Measurements from ENCODE around the gene LENEP.

The LENEP gene

GRCh38 chr1:155011004-155011416 is 17.6 kb downstream of the LENEP start:
- no peak for TF ChIP-seq CTCF (IDR thresholded peaks at IDR 0.05; ENCODE audit: control insufficient read depth, insufficient read depth, low read depth, low read length, missing control alignments)
- H3K4me3 ChIP-seq (ENCODE audit: control insufficient read depth, low read depth, low read length), result no peak overlapping the region
- DNase-seq (ENCODE audit: low read depth), result no peak

GRCh38 chr1:155011437-155012025 is 18.1 kb downstream of the LENEP start:
- TF ChIP-seq CTCF (IDR thresholded peaks at IDR 0.05; ENCODE audit: control insufficient read depth, insufficient read depth, low read depth, low read length, missing control alignments), result no peak
- H3K4me3 ChIP-seq (ENCODE audit: control insufficient read depth, low read depth, low read length), result no peak overlapping the region
- no peak for DNase-seq (ENCODE audit: low read depth)

GRCh38 chr1:155012026-155012546 is 18.7 kb downstream of the LENEP start:
- H3K4me3 ChIP-seq (ENCODE audit: control insufficient read depth, low read depth, low read length), result no peak overlapping the region
- no peak for DNase-seq (ENCODE audit: low read depth)
- no peak for TF ChIP-seq CTCF (IDR thresholded peaks at IDR 0.05; ENCODE audit: control insufficient read depth, insufficient read depth, low read depth, low read length, missing control alignments)

GRCh38 chr1:155012776-155013602 is 19.6 kb downstream of the LENEP start:
- DNase-seq (ENCODE audit: low read depth), result no peak
- TF ChIP-seq CTCF (IDR thresholded peaks at IDR 0.05; ENCODE audit: control insufficient read depth, insufficient read depth, low read depth, low read length, missing control alignments), result no peak
- H3K4me3 ChIP-seq (ENCODE audit: control insufficient read depth, low read depth, low read length), result no peak overlapping the region

GRCh38 chr1:155013632-155014031 is 20.2 kb downstream of the LENEP start:
- H3K4me3 ChIP-seq (ENCODE audit: control insufficient read depth, low read depth, low read length), result no peak overlapping the region
- TF ChIP-seq CTCF (IDR thresholded peaks at IDR 0.05; ENCODE audit: control insufficient read depth, insufficient read depth, low read depth, low read length, missing control alignments), result no peak
- DNase-seq (ENCODE audit: low read depth), result no peak

GRCh38 chr1:155014709-155015508 is 21.5 kb downstream of the LENEP start:
- TF ChIP-seq CTCF (IDR thresholded peaks at IDR 0.05; ENCODE audit: control insufficient read depth, insufficient read depth, low read depth, low read length, missing control alignments), result no peak
- no peak overlapping the region for H3K4me3 ChIP-seq (ENCODE audit: control insufficient read depth, low read depth, low read length)
- no peak for DNase-seq (ENCODE audit: low read depth)
